Uterus (tissue), 2 donors: ENCODE results near the gene TTI1.

Experiments used
- POLR2A ChIP-seq, 2 donors: fragments of 450-650 bp; IDR thresholded peaks; one replicate each; pipeline ENCODE4 v1.6.1; 2016; ENCODE audit warnings: antibody characterized with exemption in 2 of 2, mild to moderate bottlenecking in 1 of 2, moderate library complexity in 1 of 2
- TF ChIP-seq, protein P1 (sequence below), 4 experiments: fragments of 200-600 bp in 2 of 4; fragments of 450-650 bp in 2 of 4; sonication (generic) in 2 of 4; IDR thresholded peaks; one replicate each; pipeline ENCODE4 v1.5.1; 2016 to 2019; ENCODE audit warnings: antibody characterized with exemption in 4 of 4, mild to moderate bottlenecking in 2 of 4, moderate library complexity in 1 of 4

DNA sequence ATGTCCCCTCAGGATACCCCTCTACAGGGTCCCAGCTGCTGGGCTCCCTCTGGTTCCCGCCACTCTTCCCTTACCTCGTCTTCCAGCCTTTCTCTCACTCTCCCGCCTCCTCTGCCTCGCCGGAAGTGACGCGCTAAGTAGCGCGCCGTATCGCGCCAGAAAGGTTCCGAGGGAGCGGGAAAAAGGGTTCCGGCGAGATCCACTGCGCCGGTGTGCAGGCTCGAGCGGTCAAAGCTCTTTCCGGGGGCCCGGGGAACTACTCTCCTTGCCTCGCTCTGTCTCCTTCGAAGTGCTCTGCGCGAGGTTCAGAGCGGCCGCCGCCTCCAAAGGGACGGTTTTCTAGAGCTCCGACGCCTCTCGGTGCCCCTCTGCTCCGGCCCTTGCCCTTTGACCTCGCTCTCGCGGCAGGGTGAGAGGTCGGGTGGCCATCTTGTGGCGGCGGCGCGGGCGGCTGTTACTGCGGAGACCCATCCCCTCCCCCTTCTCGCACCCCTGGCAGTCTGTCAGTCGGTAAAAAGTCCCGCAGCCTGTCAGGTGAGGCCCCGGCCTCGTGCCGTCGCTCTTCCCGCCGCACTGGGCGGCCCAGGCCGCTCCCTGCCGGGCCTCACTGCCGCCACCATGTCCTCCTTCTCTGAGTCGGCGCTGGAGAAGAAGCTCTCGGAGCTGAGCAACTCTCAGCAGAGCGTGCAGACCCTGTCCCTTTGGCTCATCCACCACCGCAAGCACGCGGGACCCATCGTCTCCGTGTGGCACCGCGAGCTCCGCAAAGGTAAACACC is at the start of gene TTI1, which contains the start of gene RPRD1B:
- TF ChIP-seq, protein P1, sequence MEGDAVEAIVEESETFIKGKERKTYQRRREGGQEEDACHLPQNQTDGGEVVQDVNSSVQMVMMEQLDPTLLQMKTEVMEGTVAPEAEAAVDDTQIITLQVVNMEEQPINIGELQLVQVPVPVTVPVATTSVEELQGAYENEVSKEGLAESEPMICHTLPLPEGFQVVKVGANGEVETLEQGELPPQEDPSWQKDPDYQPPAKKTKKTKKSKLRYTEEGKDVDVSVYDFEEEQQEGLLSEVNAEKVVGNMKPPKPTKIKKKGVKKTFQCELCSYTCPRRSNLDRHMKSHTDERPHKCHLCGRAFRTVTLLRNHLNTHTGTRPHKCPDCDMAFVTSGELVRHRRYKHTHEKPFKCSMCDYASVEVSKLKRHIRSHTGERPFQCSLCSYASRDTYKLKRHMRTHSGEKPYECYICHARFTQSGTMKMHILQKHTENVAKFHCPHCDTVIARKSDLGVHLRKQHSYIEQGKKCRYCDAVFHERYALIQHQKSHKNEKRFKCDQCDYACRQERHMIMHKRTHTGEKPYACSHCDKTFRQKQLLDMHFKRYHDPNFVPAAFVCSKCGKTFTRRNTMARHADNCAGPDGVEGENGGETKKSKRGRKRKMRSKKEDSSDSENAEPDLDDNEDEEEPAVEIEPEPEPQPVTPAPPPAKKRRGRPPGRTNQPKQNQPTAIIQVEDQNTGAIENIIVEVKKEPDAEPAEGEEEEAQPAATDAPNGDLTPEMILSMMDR (IDR thresholded peaks at IDR 0.05), result peak in 1 of 4 experiments; percentile 19
- peak; percentile 31 to 64 for TF ChIP-seq POLR2A (IDR thresholded peaks at IDR 0.05)
